ENCODE data around the gene SEC14L1. TPM values are rescaled to one million over a fixed set of nuclear protein-coding genes. Genes with fewer than 3 reads are reported as not detected.
"Not testable (repeated sequence)": the region's sequence is repeated elsewhere in the genome, so short reads cannot be mapped to it uniquely, and the experiment has no call there.

The SEC14L1 gene
- polyA plus RNA-seq, 3 donors from 2014 or later = 14.8 to 25.6 (median 19.4) TPM

DNA sequence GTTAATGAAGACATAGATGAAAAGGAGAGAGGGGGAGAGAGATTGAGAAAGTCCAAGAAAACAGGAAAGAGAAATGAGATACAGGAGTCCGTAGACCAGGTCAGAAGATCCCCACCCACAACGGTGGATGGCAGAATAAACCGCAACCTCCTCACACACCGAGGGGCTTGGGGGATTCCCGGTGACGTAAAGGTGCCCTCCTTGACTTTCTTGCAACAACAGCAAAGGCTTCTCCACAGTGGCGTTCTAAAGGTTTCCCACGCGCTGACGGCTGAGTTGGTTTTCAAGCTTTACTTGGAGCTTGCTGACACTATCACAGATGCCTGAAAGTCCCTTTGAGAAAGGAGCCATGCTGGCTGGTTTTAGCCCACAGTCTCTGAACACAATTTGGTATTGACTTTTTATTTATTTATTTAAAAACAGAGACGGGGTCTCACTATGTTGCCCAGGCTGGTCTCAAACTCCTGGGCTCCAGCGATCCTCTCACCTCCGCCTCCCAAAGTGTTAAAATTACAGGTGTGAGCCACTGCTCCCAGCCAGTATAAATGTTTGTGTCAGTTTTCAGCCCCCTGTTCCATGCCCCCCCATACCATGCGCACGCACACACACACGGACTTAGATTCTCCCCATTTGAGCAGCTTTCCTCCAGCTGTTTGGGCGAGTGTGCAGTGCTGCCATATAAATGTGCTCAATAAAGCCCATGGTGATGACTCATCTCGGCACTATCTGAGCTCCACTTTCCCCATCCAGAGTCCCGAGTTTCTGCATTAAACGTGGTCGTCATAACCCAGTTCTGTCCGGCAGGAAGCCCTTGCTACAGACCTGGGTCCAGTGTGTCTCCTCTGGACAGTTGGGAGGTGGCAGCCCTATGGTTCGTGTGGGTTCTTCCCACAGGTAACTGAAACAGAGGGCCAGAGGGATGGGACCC is 33.0 kb upstream of the SEC14L1 start:
- H3K9me3 Mint-ChIP-seq = no peaks in the 10 kb centered on the region
- H3K36me3 Mint-ChIP-seq = no peaks in the 10 kb centered on the region
- peaks cover 2 to 8% (median 3%) of the 10 kb centered on the region in 3 donors for H3K27me3 Mint-ChIP-seq (ENCODE audit: low read depth in 3 of 3)
- peak overlapping the region in 1 of 6 donors; percentile 65 for H3K27ac Mint-ChIP-seq
- H3K4me1 Mint-ChIP-seq = peaks cover 20 to 23% of the 10 kb centered on the region in 2 donors
- peak; percentile 29 to 45 (median 38) for DNase-seq
- H3K4me3 Mint-ChIP-seq = no peak overlapping the region

DNA sequence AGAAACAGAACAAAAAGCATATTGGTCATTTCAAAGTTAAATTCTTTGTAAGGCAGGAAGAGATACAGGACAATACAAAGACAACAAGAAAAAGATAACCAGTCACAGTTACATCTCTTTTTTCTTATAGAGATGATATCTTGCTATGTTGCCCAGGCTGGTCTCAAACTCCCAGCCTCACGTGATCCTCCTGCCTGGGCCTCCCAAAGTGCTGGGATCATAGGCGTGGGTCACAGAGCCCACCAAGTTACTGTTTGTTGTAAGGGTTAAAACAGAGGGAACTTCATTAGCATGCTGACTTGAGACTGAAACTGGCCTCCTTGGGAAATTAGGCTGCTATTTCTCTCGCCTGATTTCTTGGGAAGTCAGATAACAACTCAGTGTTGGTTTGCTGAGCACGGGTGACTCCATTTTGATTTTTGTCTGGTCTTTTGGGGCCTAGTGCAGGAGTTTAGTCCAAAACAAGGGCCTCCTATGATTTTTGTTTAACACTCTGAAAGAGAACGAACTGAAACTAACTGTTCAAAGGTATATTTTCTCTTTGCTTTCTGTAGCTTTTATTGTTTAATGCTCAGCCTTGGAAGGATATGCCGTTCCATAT is 31.5 kb upstream of the SEC14L1 start:
- Mint-ChIP-seq H3K4me1 (peaks cover 20 to 23% of the 10 kb centered on the region in 2 donors), H3K36me3 (no peaks in the 10 kb centered on the region), H3K27me3 (ENCODE audit: low read depth in 3 of 3) (peaks cover 2 to 8% (median 3%) of the 10 kb centered on the region in 3 donors), H3K27ac (peak overlapping the region in 4 of 6 donors; percentile 14 to 71 (median 36)), H3K4me3 (peak overlapping the region in 2 of 5 donors; percentile 13 to 39), H3K9me3 (no peaks in the 10 kb centered on the region)
- DNase-seq = no peak

DNA sequence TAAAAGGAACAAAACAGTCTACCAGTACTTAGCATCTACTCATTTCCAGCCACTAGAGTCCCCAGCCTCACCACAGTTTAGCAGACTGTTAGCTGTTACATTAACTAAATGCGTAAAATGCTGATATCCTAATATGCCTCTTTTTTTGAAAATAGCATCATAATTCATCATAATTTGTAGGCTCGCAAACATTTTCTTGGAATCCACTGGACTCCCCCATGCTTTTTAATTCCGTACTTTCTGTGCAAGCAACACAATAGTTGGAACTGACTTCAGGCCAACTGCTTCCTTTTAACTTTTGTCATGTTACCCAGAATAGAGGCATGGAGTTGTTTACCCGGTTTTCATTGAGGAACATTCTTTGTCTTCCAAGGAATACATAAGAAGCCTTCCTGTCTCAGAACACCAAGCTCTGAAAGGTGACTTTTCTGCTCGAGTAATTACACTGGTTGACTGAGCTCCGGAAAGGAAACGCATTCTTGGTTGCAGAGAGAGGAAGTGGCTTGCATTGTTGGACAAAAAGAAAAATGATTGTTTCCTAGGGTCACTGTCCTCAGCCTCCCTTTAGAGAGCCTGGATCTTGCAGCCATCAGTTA is 30.9 kb upstream of the SEC14L1 start:
- DNase-seq = no peak

DNA sequence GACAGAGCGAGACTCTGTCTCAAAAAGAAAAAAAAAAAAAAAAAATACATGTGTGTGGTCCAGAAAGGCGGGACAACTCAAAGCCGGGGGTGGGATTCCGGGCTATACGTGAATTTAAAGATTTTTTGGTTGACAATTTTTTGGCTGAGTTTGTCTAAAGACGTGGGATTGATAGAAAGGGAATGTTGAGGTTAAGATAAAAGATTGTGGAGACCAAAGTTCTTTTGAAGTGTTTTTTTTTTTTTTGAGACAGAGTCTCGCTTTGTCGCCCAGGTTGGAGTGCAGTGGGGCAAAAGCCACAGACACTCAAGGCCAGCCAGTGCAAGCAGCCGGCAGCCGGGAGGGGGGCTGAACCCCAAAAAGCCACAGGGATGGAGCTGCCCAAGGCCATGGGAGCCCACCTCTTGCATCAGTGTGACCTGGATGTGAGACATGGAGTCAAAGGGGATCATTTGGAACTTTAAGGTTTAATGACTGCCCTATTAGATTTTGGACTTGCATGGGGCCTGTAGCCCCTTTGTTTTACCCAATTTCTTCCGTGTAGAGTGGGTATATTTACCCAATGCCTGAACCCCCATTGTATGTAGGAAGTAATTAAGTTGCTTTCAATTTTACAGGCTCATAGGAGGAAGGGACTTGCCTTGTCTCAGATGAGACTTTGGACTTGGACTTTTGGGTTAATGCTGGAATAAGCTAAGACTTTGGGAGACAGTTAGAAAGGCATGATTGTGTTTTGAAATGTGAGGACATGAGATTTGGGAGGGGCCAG is 29.4 kb upstream of the SEC14L1 start:
- H3K27ac Mint-ChIP-seq = peak overlapping the region in 3 of 6 donors; percentile 23 to 57 (median 36)
- not testable (repeated sequence) for DNase-seq; H3K4me3 Mint-ChIP-seq; H3K36me3 Mint-ChIP-seq; H3K9me3 Mint-ChIP-seq; H3K27me3 Mint-ChIP-seq (ENCODE audit: low read depth in 3 of 3)
- H3K4me1 Mint-ChIP-seq = peaks cover 20 to 23% of the 10 kb centered on the region in 2 donors

More for the DNA sequence above, 30.9 kb upstream of the SEC14L1 start:
- H3K27me3 Mint-ChIP-seq (ENCODE audit: low read depth in 3 of 3) = peaks cover 2 to 8% (median 3%) of the 10 kb centered on the region in 3 donors
- H3K4me3 Mint-ChIP-seq = peak overlapping the region in 4 of 5 donors; percentile 12 to 55 (median 39)
- H3K4me1 Mint-ChIP-seq = peaks cover 20 to 23% of the 10 kb centered on the region in 2 donors
- peak overlapping the region in 5 of 6 donors; percentile 22 to 87 (median 75) for H3K27ac Mint-ChIP-seq
- no peaks in the 10 kb centered on the region for H3K36me3 Mint-ChIP-seq
- no peaks in the 10 kb centered on the region for H3K9me3 Mint-ChIP-seq

GRCh38 chr17:77111934-77112296 is 28.9 kb upstream of the SEC14L1 start:
- DNase-seq = no peak
- Mint-ChIP-seq H3K27me3 (ENCODE audit: low read depth in 3 of 3) (peaks cover 2 to 8% (median 2%) of the 10 kb centered on the region in 3 donors), H3K4me1 (peaks cover 18 to 20% of the 10 kb centered on the region in 2 donors), H3K36me3 (no peaks in the 10 kb centered on the region), H3K27ac (peak overlapping the region in 3 of 6 donors; percentile 23 to 57 (median 34)), H3K9me3 (no peaks in the 10 kb centered on the region), H3K4me3 (no peak overlapping the region)

GRCh38 chr17:77115510-77115909 is 25.3 kb upstream of the SEC14L1 start:
- no peak overlapping the region for H3K4me3 Mint-ChIP-seq
- no peaks in the 10 kb centered on the region for H3K9me3 Mint-ChIP-seq
- no peak for DNase-seq
- H3K27me3 Mint-ChIP-seq (ENCODE audit: low read depth in 3 of 3) = peaks cover 0 to 5% (median 0%) of the 10 kb centered on the region in 3 donors
- H3K4me1 Mint-ChIP-seq = peaks cover under 1 to 4% of the 10 kb centered on the region in 2 donors
- H3K27ac Mint-ChIP-seq = no peak overlapping the region
- no peaks in the 10 kb centered on the region for H3K36me3 Mint-ChIP-seq

DNA sequence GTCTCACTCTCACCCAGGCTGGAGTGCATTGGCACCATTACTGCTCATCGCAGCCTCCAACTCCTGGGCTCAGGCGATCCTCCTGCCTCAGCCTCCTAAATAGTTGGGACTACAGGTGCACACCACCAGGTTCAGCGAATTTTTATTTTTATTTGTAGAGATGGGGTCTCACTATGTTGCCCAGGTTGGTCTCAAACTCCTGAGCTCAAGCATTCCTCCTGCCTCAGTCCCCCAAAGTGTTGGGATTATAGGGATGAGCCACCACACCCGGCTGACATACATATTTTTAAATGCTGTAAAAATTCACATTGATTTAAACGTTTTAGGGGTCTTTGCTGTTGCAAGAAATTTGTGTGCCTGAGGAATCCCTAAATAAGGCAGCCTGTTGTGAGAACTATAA is 24.8 kb upstream of the SEC14L1 start:
- Mint-ChIP-seq H3K27ac (no peak overlapping the region), H3K4me3 (no peak overlapping the region), H3K4me1 (peaks cover 0 to 4% of the 10 kb centered on the region in 2 donors), H3K27me3 (ENCODE audit: low read depth in 3 of 3) (peaks cover 0 to 5% (median 0%) of the 10 kb centered on the region in 3 donors), H3K36me3 (no peaks in the 10 kb centered on the region), H3K9me3 (no peaks in the 10 kb centered on the region)
- DNase-seq = no peak

GRCh38 chr17:77116371-77116860 is 24.4 kb upstream of the SEC14L1 start:
- Mint-ChIP-seq H3K27me3 (ENCODE audit: low read depth in 3 of 3) (peaks cover 0 to 5% (median 0%) of the 10 kb centered on the region in 3 donors), H3K36me3 (no peaks in the 10 kb centered on the region), H3K27ac (peak overlapping the region in 1 of 6 donors; percentile 47), H3K9me3 (no peaks in the 10 kb centered on the region), H3K4me3 (no peak overlapping the region), H3K4me1 (peaks cover 0 to 2% of the 10 kb centered on the region in 2 donors)
- DNase-seq = no peak

DNA sequence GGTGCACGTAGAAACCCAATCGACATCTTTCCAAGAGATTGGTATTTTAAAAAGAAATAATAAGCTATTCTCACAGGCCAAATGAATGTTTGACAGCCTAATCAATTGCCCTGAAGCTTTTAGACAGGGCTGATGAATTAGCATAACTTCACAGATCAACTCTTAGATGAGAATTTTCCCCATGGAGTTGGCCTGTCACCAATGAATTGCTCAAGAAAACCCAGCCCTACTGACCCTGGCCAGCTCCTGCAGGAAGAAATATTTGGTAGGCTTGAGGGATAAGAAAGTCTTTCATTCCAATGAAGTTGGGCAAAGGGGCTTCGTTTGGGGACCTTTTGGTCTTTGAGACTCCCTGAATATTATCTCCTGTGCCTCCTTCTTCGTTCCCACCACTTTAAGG is 23.4 kb upstream of the SEC14L1 start:
- no peaks in the 10 kb centered on the region for H3K9me3 Mint-ChIP-seq
- no peaks in the 10 kb centered on the region for H3K36me3 Mint-ChIP-seq
- no peaks in the 10 kb centered on the region for H3K4me1 Mint-ChIP-seq
- H3K27me3 Mint-ChIP-seq (ENCODE audit: low read depth in 3 of 3) = peaks cover 0 to 5% (median 0%) of the 10 kb centered on the region in 3 donors
- H3K4me3 Mint-ChIP-seq = no peak overlapping the region
- no peak for DNase-seq
- H3K27ac Mint-ChIP-seq = no peak overlapping the region

- H3K27me3 Mint-ChIP-seq (ENCODE audit: low read depth in 3 of 3) = peaks cover 0 to 5% (median 0%) of the 10 kb centered on the region in 3 donors
- no peaks in the 10 kb centered on the region for H3K36me3 Mint-ChIP-seq
- no peaks in the 10 kb centered on the region for H3K4me1 Mint-ChIP-seq
- no peaks in the 10 kb centered on the region for H3K9me3 Mint-ChIP-seq
- H3K4me3 Mint-ChIP-seq = no peak overlapping the region
- no peak for DNase-seq
- peak overlapping the region in 1 of 6 donors; percentile 40 for H3K27ac Mint-ChIP-seq
These were observed 22.4 kb upstream of the SEC14L1 start for GRCh38 chr17:77118251-77118928.

DNA sequence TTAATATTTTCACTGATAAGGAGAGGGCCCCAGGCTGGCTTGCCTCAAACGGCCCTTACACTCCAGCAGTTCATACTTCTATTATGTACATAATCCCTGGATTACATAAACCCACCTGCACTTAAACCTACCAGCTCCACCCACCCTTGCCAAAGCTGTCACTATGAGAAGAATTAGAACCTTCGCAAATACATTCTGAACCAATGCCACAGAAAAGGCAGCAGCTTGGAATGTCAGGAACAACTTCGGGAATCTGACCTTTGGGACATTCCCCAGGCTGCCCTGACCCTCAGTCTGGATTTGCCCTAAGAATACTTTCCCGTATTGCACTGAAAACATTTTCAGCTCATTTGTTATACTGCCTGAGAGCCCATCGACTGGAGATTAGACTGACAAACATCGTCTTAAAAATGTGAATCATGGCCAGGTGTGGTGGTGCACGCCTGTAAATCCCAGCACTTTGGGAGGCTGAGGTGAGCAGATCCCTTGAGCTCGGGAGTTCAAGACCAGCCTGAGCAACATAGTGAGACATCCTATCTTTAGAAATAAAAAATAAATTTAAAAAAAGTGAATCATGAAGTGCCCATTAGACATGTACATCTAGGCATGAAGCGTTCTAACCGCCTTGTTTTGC is 21.0 kb upstream of the SEC14L1 start:
- H3K4me1 Mint-ChIP-seq = no peaks in the 10 kb centered on the region
- H3K27me3 Mint-ChIP-seq (ENCODE audit: low read depth in 3 of 3) = peaks cover 0 to 5% (median 0%) of the 10 kb centered on the region in 3 donors
- no peaks in the 10 kb centered on the region for H3K36me3 Mint-ChIP-seq
- no peak overlapping the region for H3K4me3 Mint-ChIP-seq
- DNase-seq = no peak
- no peaks in the 10 kb centered on the region for H3K9me3 Mint-ChIP-seq
- no peak overlapping the region for H3K27ac Mint-ChIP-seq

DNA sequence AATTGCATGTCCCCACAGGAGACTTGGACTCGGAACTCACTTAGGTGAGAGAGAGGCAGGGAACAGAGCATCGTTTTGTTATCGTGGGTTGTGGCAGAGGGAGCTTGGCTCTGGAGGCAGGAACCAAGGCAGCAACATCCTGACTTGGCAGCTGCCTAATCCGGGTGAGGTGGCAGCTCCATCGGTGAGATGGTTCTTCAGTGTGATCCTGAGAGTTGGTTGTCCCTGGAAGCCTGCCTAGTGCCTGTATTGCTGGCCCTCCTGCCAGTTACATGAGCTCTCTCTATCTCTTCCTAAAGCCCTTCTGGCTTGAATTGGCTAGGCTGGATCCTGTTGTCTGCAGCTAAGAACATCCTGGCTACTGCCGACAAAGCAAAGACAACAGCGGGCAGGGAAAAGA is 19.9 kb upstream of the SEC14L1 start:
- H3K9me3 Mint-ChIP-seq = no peaks in the 10 kb centered on the region
- DNase-seq = no peak
- H3K36me3 Mint-ChIP-seq = no peaks in the 10 kb centered on the region
- H3K4me1 Mint-ChIP-seq = no peaks in the 10 kb centered on the region
- peaks cover 0 to 3% (median 0%) of the 10 kb centered on the region in 3 donors for H3K27me3 Mint-ChIP-seq (ENCODE audit: low read depth in 3 of 3)
- H3K4me3 Mint-ChIP-seq = no peak overlapping the region
- no peak overlapping the region for H3K27ac Mint-ChIP-seq
